K562 (cell line): ENCODE results near the gene SRSF9. TPM values are rescaled to one million over a fixed set of nuclear protein-coding genes. Genes with fewer than 3 reads are reported as not detected.
A peak's percentile ranks its signal among the peaks of the same experiment; 100 is the strongest.

ENCODE experiments used
- ATAC-seq: fragments of 200-7000 bp; cut with Tn5 transposase; 3 replicates; pipeline ENCODE4 v1.9.1; 2020; ENCODE audit warnings: moderate library complexity
- BruUV-seq: library from RNA; stranded (reverse); fragments of 400-500 nt; replicated peaks from 2 replicates; lab custom pipeline; 2021; lab: Mats Ljungman, UMichigan
- CTCF ChIA-PET: fragments of 300-600 bp; formaldehyde crosslinking; extraction: SDS; loops from one replicate; lab custom pipeline; 2021; ENCODE audit warnings: low intra/inter-chr PET ratio; lab: Yijun Ruan, JAX
- POLR2A ChIA-PET: fragments of 300-600, 350-650 bp; sonication (Branson Sonifier 250); formaldehyde crosslinking; extraction: SDS; loops from one replicate; lab custom pipeline; 2021; ENCODE audit warnings: antibody characterized with exemption, inconsistent platforms; lab: Yijun Ruan, JAX
- DNase-seq, 4 experiments: peaks; one replicate each; pipeline versions ENCODE4 v3.0.0 to v3.0.0-alpha.2; 2011 to 2018; ENCODE audit warnings: low spot score in 3 of 4, mixed read lengths in 3 of 4; ENCODE audit errors: extremely low read depth in 1 of 4
- FAIRE-seq: peaks from 2 replicates; lab custom pipeline; 2011; peaks lifted over from hg19 to GRCh38; lab: Jason Lieb, UNC
- H2AFZ ChIP-seq: 2 replicates; pipeline ENCODE4 v1.6.0; 2011; ENCODE audit warnings: low read depth, low read length, control low read depth, inconsistent platforms
- H3K27ac ChIP-seq: fragments of 200-600 bp; 3 replicates; pipeline ENCODE4 v1.8.0; 2011; ENCODE audit warnings: low read depth, mild to moderate bottlenecking, control low read depth, inconsistent platforms, low read length, moderate library complexity, mixed read lengths; ENCODE audit errors: extremely low read depth
- H3K27me3 ChIP-seq, 2 experiments: fragments of 300-600 bp in 1 of 2; 2 replicates in 1 of 2; 3 replicates in 1 of 2; pipeline versions ENCODE4 v1.6.0 to v1.8.0; 2011; ENCODE audit warnings: inconsistent platforms in 2 of 2, low read length in 2 of 2, mild to moderate bottlenecking in 1 of 2, mixed read lengths in 1 of 2, moderate library complexity in 1 of 2; ENCODE audit not compliant: control insufficient read depth in 2 of 2, insufficient read depth in 2 of 2
- H3K36me3 ChIP-seq: fragments of 300-600 bp; 3 replicates; pipeline ENCODE4 v1.8.0; 2011; ENCODE audit warnings: mild to moderate bottlenecking, low read length, inconsistent platforms; ENCODE audit not compliant: control insufficient read depth, insufficient read depth
- H3K4me1 ChIP-seq, 2 experiments: fragments of 200-600 bp in 1 of 2; replicated peaks in 1 of 2; 2 replicates in 1 of 2; 3 replicates in 1 of 2; pipeline versions ENCODE4 v1.5.1 to v1.8.0; 2011; ENCODE audit warnings: inconsistent platforms in 2 of 2, low read length in 2 of 2, mild to moderate bottlenecking in 1 of 2, mixed read lengths in 1 of 2, moderate library complexity in 1 of 2; ENCODE audit not compliant: control insufficient read depth in 2 of 2, insufficient read depth in 2 of 2
- H3K4me2 ChIP-seq: 2 replicates; pipeline ENCODE4 v1.6.1; 2011; ENCODE audit warnings: low read length, control low read depth, inconsistent platforms, mixed read lengths; ENCODE audit not compliant: insufficient read depth
- H3K4me3 ChIP-seq: fragments of 200-600 bp; sonication (generic), shearing (Covaris generic); 2 replicates; pipeline ENCODE4 v1.5.1; 2016; ENCODE audit warnings: control low read depth, inconsistent platforms
- H3K79me2 ChIP-seq: fragments of 200-600 bp; 3 replicates; pipeline ENCODE4 v1.8.0; 2011; ENCODE audit warnings: low read length, inconsistent platforms; ENCODE audit not compliant: control insufficient read depth, insufficient read depth
- H3K9ac ChIP-seq, 2 experiments: 2 replicates each; pipeline versions ENCODE4 v1.6.0 to v1.6.1; 2011; ENCODE audit warnings: low read depth in 2 of 2, low read length in 2 of 2, control low read depth in 1 of 2, inconsistent platforms in 1 of 2, mild to moderate bottlenecking in 1 of 2, mixed read lengths in 1 of 2; ENCODE audit not compliant: insufficient read depth in 1 of 2
- H3K9me1 ChIP-seq: one replicate; pipeline ENCODE4 v1.6.0; 2011; ENCODE audit warnings: inconsistent platforms, mild to moderate bottlenecking, low read length, moderate library complexity; ENCODE audit not compliant: control insufficient read depth, insufficient read depth
- H3K9me3 ChIP-seq: replicated peaks from 2 replicates; pipeline ENCODE4 v1.5.1; 2011; ENCODE audit warnings: low read depth, low read length, inconsistent platforms; ENCODE audit not compliant: control insufficient read depth, insufficient read depth
- H4K20me1 ChIP-seq: replicated peaks from 2 replicates; pipeline ENCODE4 v1.6.1; 2011; ENCODE audit warnings: low read length, inconsistent platforms, mixed read lengths; ENCODE audit not compliant: control insufficient read depth, insufficient read depth
- KDM2B ChIP-seq: fragments of 250-450 bp; sonication (Bioruptor Pico); IDR thresholded peaks from 2 replicates; pipeline ENCODE4 v1.8.0; 2021; ENCODE audit warnings: mild to moderate bottlenecking, moderate library complexity
- WGBS: fragments of 100-300 bp; shearing (Covaris generic); methylation state at CpG from one replicate; pipeline ENCODE4 v1.1.6; 2016; ENCODE audit warnings: low coverage, mixed read lengths; ENCODE audit not compliant: insufficient coverage; ENCODE audit errors: missing lambda C conversion rate; 5-methylcytosine and 5-hydroxymethylcytosine counted together
- in situ Hi-C: fragments of 300-500 bp; cut with MboI; formaldehyde crosslinking; loops from 4 replicates; pipeline ENCODE4 v1.15.0; 2018; ENCODE audit warnings: inconsistent platforms, mixed read lengths
- intact Hi-C: fragments of 100-400 bp; cut with micrococcal nuclease; formaldehyde crosslinking; loops from 2 replicates; pipeline ENCODE4 v1.14.2; 2022
- polyA plus RNA-seq, 8 experiments: library from polyadenylated mRNA; depleted of rRNA in 4 of 8; stranded (reverse) in 5 of 8; unstranded in 3 of 8; fragments of >200 nt; fragmentation: Nextera tagmentation in 2 of 8; fragmentation: Illumina TruSeq in 1 of 8; extraction: Ambion mirVana in 2 of 8; extraction: Trizol in 1 of 8; gene quantifications; 2 replicates each; pipeline versions ENCODE4 v1.2.1 to v1.2.3, GENCODE V29; 2011 to 2014; ENCODE audit warnings: inconsistent platforms in 1 of 8, missing spikeins in 1 of 8
- total RNA-seq, 7 experiments: library from RNA; depleted of rRNA in 6 of 7; stranded (reverse); fragments of >200 nt in 6 of 7; fragmentation: Illumina TruSeq in 2 of 7; extraction: Trizol in 2 of 7; gene quantifications; 2 replicates each; pipeline versions ENCODE4 v1.2.1 to v1.2.3, GENCODE V29; 2011 to 2021; ENCODE audit warnings: low replicate concordance in 1 of 7
- TF ChIP-seq, protein P1 (sequence below): fragments of 250-450 bp; sonication (Bioruptor Pico); IDR thresholded peaks from 2 replicates; pipeline ENCODE4 v1.8.0; 2021; ENCODE audit warnings: mild to moderate bottlenecking, moderate library complexity

SRSF9 gene
- total and polyA plus RNA-seq, 9 of the 15 experiments (the other 6 are each of a cell fraction or from before 2014, with no cell fraction given), result 40.3 to 291 (median 230) TPM

DNA sequence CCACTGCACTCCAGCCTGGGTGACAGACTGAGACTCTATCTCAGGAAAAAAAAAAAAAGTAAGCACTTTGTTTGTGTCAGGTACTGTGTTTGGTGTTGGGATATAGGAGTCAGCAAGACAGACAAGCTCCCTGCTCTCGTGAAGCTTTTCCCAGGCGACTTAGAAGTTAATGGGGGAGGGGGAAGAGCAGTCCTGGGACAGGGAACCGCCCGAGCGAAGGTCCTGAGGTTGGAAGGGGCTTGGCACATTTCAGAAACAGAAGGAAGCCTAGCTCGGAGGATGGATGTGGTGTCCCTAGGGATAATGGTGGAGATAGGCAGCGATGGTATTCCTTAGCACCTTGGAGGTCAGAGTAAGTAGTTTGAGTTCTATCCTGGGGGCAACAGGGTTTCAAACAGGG is 40.2 kb downstream of the SRSF9 start:
- Histone ChIP-seq H3K79me2 (no peaks in the 10 kb centered on the region), H3K27ac (no peak overlapping the region), H3K9me1 (no peaks in the 10 kb centered on the region), H4K20me1 (0 out of 2 replicates have a peak, but pooled peaks cover 3% of the 10 kb centered on the region), H3K27me3 (peaks cover 5 to 15% of the 10 kb centered on the region in 2 experiments; a peak in 3 of 5 replicates), H3K4me1 (peaks cover 0 to 5% of the 10 kb centered on the region in 2 experiments; a peak in 2 of 5 replicates), H2AFZ (no peak overlapping the region), H3K9me3 (no peaks in the 10 kb centered on the region; the same call in 1 of the 2 replicates), H3K9ac (peak overlapping the region in 1 of 2 experiments; percentile 19; a peak in 1 of 4 replicates), H3K36me3 (no peaks in the 10 kb centered on the region), H3K4me2 (no peak overlapping the region), H3K4me3 (no peak overlapping the region)
- ChIA-PET CTCF (interaction anchor here (3.3 kb wide), 1 partner anchor 73 kb away, joined by 42 read pairs; no protein-coding TSS in a partner anchor), POLR2A (interaction anchor here (1.2 to 3.4 kb wide), 2 partner anchors 10 to 137 kb away, joined by 4 to 18 read pairs; partner anchors contain the start of genes RNU4-1 and RNU4-2)
- intact Hi-C loops (no loop called here), in situ Hi-C loops (no loop called here)
- no peak for FAIRE-seq
- TF ChIP-seq KDM2B, result no peak
- TF ChIP-seq, protein P1, sequence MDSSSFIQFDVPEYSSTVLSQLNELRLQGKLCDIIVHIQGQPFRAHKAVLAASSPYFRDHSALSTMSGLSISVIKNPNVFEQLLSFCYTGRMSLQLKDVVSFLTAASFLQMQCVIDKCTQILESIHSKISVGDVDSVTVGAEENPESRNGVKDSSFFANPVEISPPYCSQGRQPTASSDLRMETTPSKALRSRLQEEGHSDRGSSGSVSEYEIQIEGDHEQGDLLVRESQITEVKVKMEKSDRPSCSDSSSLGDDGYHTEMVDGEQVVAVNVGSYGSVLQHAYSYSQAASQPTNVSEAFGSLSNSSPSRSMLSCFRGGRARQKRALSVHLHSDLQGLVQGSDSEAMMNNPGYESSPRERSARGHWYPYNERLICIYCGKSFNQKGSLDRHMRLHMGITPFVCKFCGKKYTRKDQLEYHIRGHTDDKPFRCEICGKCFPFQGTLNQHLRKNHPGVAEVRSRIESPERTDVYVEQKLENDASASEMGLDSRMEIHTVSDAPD (CRISPR knock-in tag), result no peak
- WGBS, result 28% methylated on average over 7 of the region's 7 CpGs
- DNase-seq, result no peak
- no peak for ATAC-seq
- no TSS peak for BruUV-seq
